Small intestine (tissue), 16 donors: ENCODE data around the gene CIAO3. TPM values are rescaled to one million over a fixed set of nuclear protein-coding genes. Genes with fewer than 3 reads are reported as not detected.

ENCODE experiments used
- DNase-seq, 2 donors: peaks; one replicate each; pipeline versions ENCODE4 v3.0.0 to v3.0.0-alpha.2; 2013
- FAIRE-seq: peaks from 2 replicates; lab custom pipeline; 2012; peaks lifted over from hg19 to GRCh38; lab: Jason Lieb, UNC
- H3K27ac ChIP-seq, 3 donors: one replicate each; pipeline ENCODE4 v1.5.1; 2013; ENCODE audit warnings: low read length in 2 of 3, mild to moderate bottlenecking in 2 of 3, control low read depth in 1 of 3, inconsistent platforms in 1 of 3, low read depth in 1 of 3, moderate library complexity in 1 of 3
- H3K27me3 ChIP-seq, 3 donors: one replicate each; pipeline ENCODE4 v1.6.1; 2013; ENCODE audit warnings: low read length in 3 of 3, inconsistent platforms in 1 of 3; ENCODE audit not compliant: control insufficient read depth in 3 of 3, insufficient read depth in 3 of 3
- H3K36me3 ChIP-seq, 3 donors: one replicate each; pipeline ENCODE4 v1.6.1; 2013; ENCODE audit warnings: low read length in 3 of 3, inconsistent platforms in 1 of 3, low read depth in 1 of 3, mild to moderate bottlenecking in 1 of 3, moderate library complexity in 1 of 3; ENCODE audit not compliant: control insufficient read depth in 3 of 3, insufficient read depth in 2 of 3
- H3K4me1 ChIP-seq, 3 donors: one replicate each; pipeline ENCODE4 v1.6.1; 2013; ENCODE audit warnings: low read length in 2 of 3, inconsistent platforms in 1 of 3, low read depth in 1 of 3, mild to moderate bottlenecking in 1 of 3, moderate library complexity in 1 of 3; ENCODE audit not compliant: control insufficient read depth in 3 of 3, insufficient read depth in 2 of 3
- H3K4me3 ChIP-seq, 3 donors: one replicate each; pipeline ENCODE4 v1.5.1; 2013; ENCODE audit warnings: low read length in 3 of 3, control low read depth in 1 of 3, inconsistent platforms in 1 of 3, low read depth in 1 of 3, mild to moderate bottlenecking in 1 of 3, moderate library complexity in 1 of 3
- H3K9me3 ChIP-seq, 2 donors: one replicate each; pipeline ENCODE4 v1.6.1; 2013; ENCODE audit warnings: low read depth in 1 of 2, low read length in 1 of 2; ENCODE audit not compliant: control insufficient read depth in 2 of 2, insufficient read depth in 1 of 2
- WGBS, 3 donors: extraction: QIAGEN DNeasy Blood & Tissue Kit; methylation state at CpG; one replicate each; pipeline ENCODE4 v1.1.7; 2013; 5-methylcytosine and 5-hydroxymethylcytosine counted together
- long read RNA-seq, 10 donors: transcript quantifications; one replicate each; lab custom pipeline, GENCODE V29; 2026
- polyA plus RNA-seq, 4 donors: library from polyadenylated mRNA; stranded (reverse) in 3 of 4; unstranded in 1 of 4; fragments of 200-250 nt in 3 of 4; fragments of 120-200 nt in 1 of 4; gene quantifications; one replicate each; pipeline versions ENCODE4 v1.2.1 to v1.2.3, GENCODE V29; 2013
- donor health status: healthy with polysubstance abuse.
- donor health status: control.
- donor health status: control.
- donor health status: Bipolar disorder and iron deficiency.
- donor health status: healthy.

Gene CIAO3
- 10 to 100 TPM; 32.5 to 68.0 (median 44.7) TPM for polyA plus RNA-seq
- long read RNA-seq, donor 1: 0 reads
- long read RNA-seq, donor 2: 0 reads
- long read RNA-seq, donor 3, partial matches to known transcripts: 0 of 8 reads
- long read RNA-seq, donor 3, other reads (novel, unspliced or antisense): 0 of 8 reads
- long read RNA-seq, donor 4: 0 reads
- long read RNA-seq, donor 5, partial matches to known transcripts: 0 of 2 reads
- long read RNA-seq, donor 5, other reads (novel, unspliced or antisense): 0 of 2 reads
- long read RNA-seq, donor 6, partial matches to known transcripts: 0 of 6 reads
- long read RNA-seq, donor 6, other reads (novel, unspliced or antisense): 0 of 6 reads
- long read RNA-seq, donor 7, transcript CIAO3-201 (11 exons, 2,112 nt): major isoform, 8 of 15 reads
- long read RNA-seq, donor 7, partial matches to known transcripts: 0 of 15 reads
- long read RNA-seq, donor 7, other reads (novel, unspliced or antisense): 0 of 15 reads
- long read RNA-seq, donor 8: 0 reads
- long read RNA-seq, donor 9, partial matches to known transcripts: 0 of 1 reads
- long read RNA-seq, donor 9, other reads (novel, unspliced or antisense): 0 of 1 reads
- long read RNA-seq, donor 10, partial matches to known transcripts: 10 of 20 reads
- long read RNA-seq, donor 10, other reads (novel, unspliced or antisense): 0 of 20 reads

- no peaks in the 10 kb centered on the region for H3K9me3 ChIP-seq
- peak within 1 kb of the TSS; percentile 15 to 79 (median 72) for H3K27ac ChIP-seq
- peak within 1 kb of the TSS; percentile 70 to 96 (median 96) for H3K4me3 ChIP-seq
- peaks cover 0 to 10% (median 3%) of the 10 kb centered on the region in 3 donors for H3K4me1 ChIP-seq
- H3K27me3 ChIP-seq: no peaks in the 10 kb centered on the region
- no peak for FAIRE-seq
- WGBS, 3 donors: 0 to 1% (median 0%) methylated on average over 67 to 79 of the region's 79 CpGs
- peak; percentile 89 to 96 for DNase-seq
- H3K36me3 ChIP-seq: peaks cover 0 to 34% (median 3%) of the 10 kb centered on the region in 3 donors
These were observed at the start of gene CIAO3 for GRCh38 chr16:740764-741505. CIAO3 (minus strand) TSS chr16:740997; CDS start chr16:740985, 12 bp downstream.

GRCh38 chr16:790086-790485, 49.3 kb upstream of the CIAO3 start:
- peaks cover 0 to 13% (median 0%) of the 10 kb centered on the region in 3 donors for H3K4me1 ChIP-seq
- no peaks in the 10 kb centered on the region for H3K9me3 ChIP-seq
- H3K4me3 ChIP-seq: no peak overlapping the region
- H3K27ac ChIP-seq: no peak overlapping the region
- H3K36me3 ChIP-seq: peaks cover 0 to 72% (median 0%) of the 10 kb centered on the region in 3 donors
- WGBS, 3 donors: 94 to 96% (median 95%) methylated on average over 17 of the region's 17 CpGs
- no peaks in the 10 kb centered on the region for H3K27me3 ChIP-seq
- DNase-seq (no peak), FAIRE-seq (no peak)

GRCh38 chr16:789191-789850, 48.5 kb upstream of the CIAO3 start:
- Histone ChIP-seq H3K27me3 (no peaks in the 10 kb centered on the region), H3K27ac (no peak overlapping the region), H3K4me3 (peak overlapping the region; percentile 51 to 63 (median 55)), H3K4me1 (peaks cover 0 to 13% (median 0%) of the 10 kb centered on the region in 3 donors), H3K9me3 (no peaks in the 10 kb centered on the region), H3K36me3 (peaks cover 0 to 76% (median 0%) of the 10 kb centered on the region in 3 donors)
- FAIRE-seq: no peak
- no peak for DNase-seq
- WGBS, 3 donors: 73 to 77% (median 77%) methylated on average over 30 to 33 of the region's 33 CpGs

GRCh38 chr16:788399-789126, 47.8 kb upstream of the CIAO3 start, which contains the start of gene CHTF18:
CHTF18 (plus strand) TSS chr16:788620; CDS start chr16:788685, 65 bp downstream.
- 0 to 1% (median 0%) methylated on average over 64 to 97 of the region's 97 CpGs for WGBS, 3 donors
- DNase-seq (peak; percentile 91 to 95), FAIRE-seq (no peak)
- peak within 1 kb of the TSS in 2 of 3 donors; percentile 27 to 55 for H3K27ac ChIP-seq
- peaks cover 0 to 72% (median 0%) of the 10 kb centered on the region in 3 donors for H3K36me3 ChIP-seq
- H3K4me3 ChIP-seq: peak within 1 kb of the TSS; percentile 74 to 94 (median 78)
- no peaks in the 10 kb centered on the region for H3K27me3 ChIP-seq
- no peaks in the 10 kb centered on the region for H3K9me3 ChIP-seq
- H3K4me1 ChIP-seq: peaks cover 0 to 13% (median 0%) of the 10 kb centered on the region in 3 donors

GRCh38 chr16:787978-788398, 47.2 kb upstream of the CIAO3 start, which contains the start of gene RPUSD1:
RPUSD1 (minus strand) TSS chr16:788381; CDS start chr16:787737, 644 bp downstream.
- Histone ChIP-seq H3K27me3 (no peaks in the 10 kb centered on the region), H3K4me1 (peaks cover 0 to 18% (median 0%) of the 10 kb centered on the region in 3 donors), H3K27ac (peak within 1 kb of the TSS in 2 of 3 donors; percentile 27 to 55), H3K4me3 (peak within 1 kb of the TSS; percentile 74 to 94 (median 78)), H3K9me3 (no peaks in the 10 kb centered on the region), H3K36me3 (peaks cover 0 to 67% (median 0%) of the 10 kb centered on the region in 3 donors)
- no peak for FAIRE-seq
- WGBS, 3 donors: 0 to 1% (median 0%) methylated on average over 28 to 45 of the region's 45 CpGs
- DNase-seq: no peak

GRCh38 chr16:787321-787966, 46.6 kb upstream of the CIAO3 start:
- no peak for FAIRE-seq

More at GRCh38 chr16:787321-787966, 46.6 kb upstream of the CIAO3 start:
- peak; percentile 48 to 49 for DNase-seq
- Histone ChIP-seq H3K27me3 (no peaks in the 10 kb centered on the region), H3K4me3 (peak overlapping the region; percentile 74 to 94 (median 78)), H3K9me3 (no peaks in the 10 kb centered on the region), H3K4me1 (peaks cover 0 to 21% (median 0%) of the 10 kb centered on the region in 3 donors), H3K36me3 (peaks cover 0 to 61% (median 0%) of the 10 kb centered on the region in 3 donors), H3K27ac (no peak overlapping the region)
- 11 to 31% (median 23%) methylated on average over 44 to 47 of the region's 47 CpGs for WGBS, 3 donors
